Measurements from ENCODE around the gene GPR85. TPM values are rescaled to one million over a fixed set of nuclear protein-coding genes. Genes with fewer than 3 reads are reported as not detected.
"Not testable (repeated sequence)": the region's sequence is repeated elsewhere in the genome, so short reads cannot be mapped to it uniquely, and the experiment has no call there.

Gene GPR85
- total and polyA plus RNA-seq, 2 donors: 1.4 to 15.3 TPM

DNA sequence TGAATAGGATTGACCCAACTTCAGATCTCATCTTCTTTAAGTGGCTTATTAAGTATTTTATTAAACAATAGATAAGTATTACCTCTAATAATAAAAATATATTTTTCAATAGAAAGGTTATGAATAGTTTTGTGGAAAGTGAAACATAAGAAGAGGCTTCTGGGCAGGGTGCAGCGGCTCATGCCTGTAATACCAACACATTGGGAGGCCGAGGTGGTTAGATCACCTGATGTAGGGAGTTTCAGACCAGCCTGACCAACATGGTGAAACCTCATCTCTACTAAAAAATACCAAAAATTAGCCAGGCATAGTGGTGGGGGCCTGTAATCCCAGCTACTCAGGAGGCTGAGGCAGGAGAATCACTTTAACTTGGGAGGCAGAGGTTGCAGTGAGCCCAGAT is 26.5 kb downstream of the GPR85 start:
- no peak for DNase-seq (ENCODE audit: extremely low spot score)
- H3K4me3 ChIP-seq (ENCODE audit: low read depth, low read length): no peak overlapping the region
- H3K4me1 ChIP-seq (ENCODE audit: insufficient read depth): no peaks in the 10 kb centered on the region
- WGBS: 91% methylated on average over 2 of the region's 2 CpGs
- no peak overlapping the region for H3K27ac ChIP-seq (ENCODE audit: low read depth)
- H3K36me3 ChIP-seq (ENCODE audit: insufficient read depth): no peaks in the 10 kb centered on the region

DNA sequence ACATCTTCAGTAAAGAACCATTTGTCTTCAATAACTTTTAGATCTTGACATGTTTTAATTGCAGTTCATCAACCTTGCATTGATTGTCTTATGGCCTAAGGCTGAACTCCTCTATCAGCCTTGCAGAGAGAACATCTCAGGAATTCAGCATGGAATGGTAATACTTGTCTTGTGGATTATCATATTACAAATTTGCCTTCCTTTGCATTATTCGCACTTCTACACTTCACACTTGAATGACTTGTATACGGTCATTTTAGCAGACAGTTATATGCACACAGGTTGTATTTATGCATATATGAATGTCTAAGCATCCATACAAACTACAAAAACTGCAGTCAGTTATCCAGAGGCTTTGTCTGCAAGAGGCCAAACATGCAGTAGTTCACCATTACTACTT is 31.7 kb downstream of the GPR85 start:
- no peak overlapping the region for H3K27ac ChIP-seq (ENCODE audit: low read depth)
- DNase-seq (ENCODE audit: extremely low spot score): no peak
- WGBS: 71% methylated on average over 2 of the region's 2 CpGs
- no peaks in the 10 kb centered on the region for H3K4me1 ChIP-seq (ENCODE audit: insufficient read depth)
- H3K4me3 ChIP-seq (ENCODE audit: low read depth, low read length): no peak overlapping the region
- no peaks in the 10 kb centered on the region for H3K36me3 ChIP-seq (ENCODE audit: insufficient read depth)

DNA sequence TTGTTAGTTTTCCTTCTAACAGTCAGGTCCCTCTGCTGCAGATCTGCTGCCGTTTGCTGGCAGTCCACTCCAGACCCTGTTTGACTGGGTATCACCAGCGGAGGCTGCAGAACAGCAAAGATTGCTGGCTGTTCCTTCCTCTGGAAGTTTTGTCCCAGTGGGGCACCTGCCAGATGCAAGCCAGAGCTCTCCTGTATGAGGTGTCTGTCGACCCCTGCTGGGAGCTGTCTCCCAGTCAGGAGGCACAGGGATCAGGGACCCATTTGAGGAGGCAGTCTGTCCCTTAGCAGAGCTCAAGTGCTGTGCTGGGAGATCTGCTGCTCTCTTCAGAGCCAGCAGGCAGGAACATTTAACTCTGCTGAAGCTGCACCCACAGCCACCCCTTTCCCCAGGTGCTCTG is 32.4 kb downstream of the GPR85 start:
- H3K4me3 ChIP-seq (ENCODE audit: low read depth, low read length); H3K27ac ChIP-seq (ENCODE audit: low read depth); DNase-seq (ENCODE audit: extremely low spot score); H3K4me1 ChIP-seq (ENCODE audit: insufficient read depth); H3K36me3 ChIP-seq (ENCODE audit: insufficient read depth): not testable (repeated sequence)
- 83% methylated on average over 3 of the region's 3 CpGs for WGBS

DNA sequence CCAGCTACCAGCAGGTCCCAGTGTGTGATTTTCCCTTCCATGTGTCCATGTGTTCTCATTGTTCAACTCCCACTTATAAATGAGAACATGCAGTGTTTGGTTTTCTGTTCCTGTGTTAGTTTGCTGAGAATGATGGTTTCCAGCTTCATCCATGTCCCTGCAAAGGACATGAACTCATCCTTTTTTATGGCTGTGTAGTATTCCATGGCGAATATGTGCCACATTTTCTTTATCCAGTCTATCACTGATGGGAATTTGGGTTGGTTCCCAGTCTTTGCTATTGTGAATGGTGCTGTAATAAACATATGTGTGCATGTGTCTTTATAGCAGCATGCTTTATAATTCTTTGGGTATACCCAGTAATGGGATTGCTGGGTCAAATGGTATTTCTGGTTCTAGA is 37.4 kb downstream of the GPR85 start:
- WGBS: 94% methylated on average over 1 of the region's 1 CpG
- not testable (repeated sequence) for DNase-seq (ENCODE audit: extremely low spot score); H3K27ac ChIP-seq (ENCODE audit: low read depth); H3K4me3 ChIP-seq (ENCODE audit: low read depth, low read length); H3K4me1 ChIP-seq (ENCODE audit: insufficient read depth); H3K36me3 ChIP-seq (ENCODE audit: insufficient read depth)

DNA sequence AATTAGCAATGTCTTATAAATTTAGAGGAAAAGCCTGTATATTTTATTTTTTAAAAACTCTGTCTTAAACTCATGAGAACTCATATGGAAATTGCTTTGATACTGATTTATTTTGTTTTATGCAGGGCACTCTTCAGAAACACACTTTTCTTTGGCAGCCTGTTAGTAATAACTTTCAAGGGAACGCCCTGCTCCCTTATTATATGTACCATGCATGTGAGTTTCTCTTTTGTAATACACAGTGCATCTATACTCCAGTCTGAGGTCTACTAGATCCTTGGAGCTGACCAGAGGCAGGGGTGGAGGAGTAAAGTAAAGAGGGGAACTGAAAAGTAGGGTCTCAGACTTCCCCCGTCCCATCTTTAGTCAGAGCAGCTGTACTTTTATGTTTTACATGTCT is 40.2 kb downstream of the GPR85 start:
- Histone ChIP-seq H3K4me1 (ENCODE audit: insufficient read depth) (no peaks in the 10 kb centered on the region), H3K4me3 (ENCODE audit: low read depth, low read length) (no peak overlapping the region), H3K27ac (ENCODE audit: low read depth) (no peak overlapping the region), H3K36me3 (ENCODE audit: insufficient read depth) (no peaks in the 10 kb centered on the region)
- 83% methylated on average over 2 of the region's 2 CpGs for WGBS
- DNase-seq (ENCODE audit: extremely low spot score): no peak

DNA sequence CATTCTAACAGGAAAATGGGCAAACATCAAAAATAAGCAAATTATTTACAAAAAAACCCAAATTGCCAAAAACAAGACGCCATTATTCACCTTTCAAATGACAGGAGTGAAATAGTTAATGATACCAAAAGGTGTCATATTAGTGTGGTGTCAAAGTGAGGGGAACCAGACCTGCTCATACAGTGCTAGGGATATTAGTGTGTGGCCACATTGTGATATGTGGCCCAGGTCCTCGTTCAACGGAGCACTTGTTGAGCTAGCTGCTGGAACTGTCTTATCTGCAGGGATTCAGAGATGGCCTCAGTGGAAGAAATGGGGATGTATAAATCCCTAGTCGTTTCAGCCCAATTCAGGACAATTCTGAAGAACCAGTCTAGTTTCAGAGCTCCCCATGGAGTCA is 41.2 kb downstream of the GPR85 start:
- H3K27ac ChIP-seq (ENCODE audit: low read depth): no peak overlapping the region
- DNase-seq (ENCODE audit: extremely low spot score): no peak
- no peaks in the 10 kb centered on the region for H3K36me3 ChIP-seq (ENCODE audit: insufficient read depth)
- WGBS: 69% methylated on average over 4 of the region's 4 CpGs
- H3K4me3 ChIP-seq (ENCODE audit: low read depth, low read length): no peak overlapping the region
- H3K4me1 ChIP-seq (ENCODE audit: insufficient read depth): no peaks in the 10 kb centered on the region

DNA sequence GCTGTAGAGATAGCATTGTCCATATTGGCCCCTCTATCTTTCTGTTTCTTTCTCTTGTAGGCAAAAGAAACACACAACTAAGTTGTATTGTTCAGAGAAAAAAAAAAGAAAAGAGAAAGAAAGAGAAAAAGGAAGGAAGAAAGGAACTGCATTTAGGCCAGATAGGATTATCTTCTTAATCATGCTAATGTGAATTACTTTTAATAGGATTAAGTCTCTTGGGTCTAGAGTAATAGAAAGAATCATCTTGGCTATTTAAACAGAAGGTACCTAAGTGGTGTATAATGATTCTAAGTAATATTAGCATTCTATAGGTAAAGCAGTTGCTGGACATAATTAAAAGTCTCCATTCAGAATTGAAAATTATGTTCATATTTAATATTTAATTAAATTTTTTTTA is 42.2 kb downstream of the GPR85 start:
- H3K4me3 ChIP-seq (ENCODE audit: low read depth, low read length): no peak overlapping the region
- no peak overlapping the region for H3K27ac ChIP-seq (ENCODE audit: low read depth)
- H3K36me3 ChIP-seq (ENCODE audit: insufficient read depth): no peaks in the 10 kb centered on the region
- no peak for DNase-seq (ENCODE audit: extremely low spot score)
- no peaks in the 10 kb centered on the region for H3K4me1 ChIP-seq (ENCODE audit: insufficient read depth)

DNA sequence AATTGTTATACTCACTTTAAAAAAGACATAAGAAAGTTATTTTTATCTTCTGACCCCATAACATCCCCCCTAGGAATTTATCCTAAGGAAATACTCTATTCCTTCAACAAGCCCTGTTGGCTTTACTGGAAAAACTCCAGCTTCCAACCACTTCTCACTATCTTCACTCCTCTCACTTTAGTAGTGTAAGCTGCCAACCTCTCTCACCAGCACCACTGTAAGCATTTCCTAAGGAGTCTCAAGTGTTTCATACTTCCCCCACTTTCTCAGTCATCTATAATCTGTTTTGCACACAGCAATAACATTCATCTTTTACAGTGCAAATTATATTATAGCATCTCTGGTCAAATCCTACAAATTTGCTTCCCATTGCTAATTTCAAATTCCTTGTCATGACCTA is 45.8 kb downstream of the GPR85 start:
- no peaks in the 10 kb centered on the region for H3K4me1 ChIP-seq (ENCODE audit: insufficient read depth)
- no peak overlapping the region for H3K4me3 ChIP-seq (ENCODE audit: low read depth, low read length)
- no peak for DNase-seq (ENCODE audit: extremely low spot score)
- no peak overlapping the region for H3K27ac ChIP-seq (ENCODE audit: low read depth)
- H3K36me3 ChIP-seq (ENCODE audit: insufficient read depth): no peaks in the 10 kb centered on the region

DNA sequence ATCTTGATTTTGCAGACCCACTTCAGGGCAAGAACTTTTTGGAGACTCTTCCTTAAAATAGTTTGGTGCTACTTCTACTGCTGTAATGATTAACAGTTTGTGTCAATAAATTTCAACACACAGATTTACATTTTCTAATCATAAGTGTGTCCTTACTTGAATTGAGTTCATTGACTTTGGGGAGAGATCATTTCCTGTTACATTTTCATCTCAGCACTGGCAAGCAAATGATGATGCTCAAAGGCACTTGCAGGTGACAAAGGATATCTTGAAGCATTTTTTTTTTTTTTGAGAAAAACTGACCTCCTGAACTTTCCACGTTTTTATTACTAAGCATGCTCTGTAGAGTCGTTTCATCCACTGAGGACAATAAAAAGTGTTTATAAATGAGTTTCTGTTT is 52.7 kb downstream of the GPR85 start:
- H3K4me3 ChIP-seq (ENCODE audit: low read depth, low read length): no peak overlapping the region
- no peak for DNase-seq (ENCODE audit: extremely low spot score)
- no peaks in the 10 kb centered on the region for H3K36me3 ChIP-seq (ENCODE audit: insufficient read depth)
- no peak overlapping the region for H3K27ac ChIP-seq (ENCODE audit: low read depth)
- H3K4me1 ChIP-seq (ENCODE audit: insufficient read depth): no peaks in the 10 kb centered on the region
- 20% methylated on average over 2 of the region's 2 CpGs for WGBS

Other genes starting within 250 kb of the GPR85 start
- 97.5 TPM for gene SMIM30, start 31.7 kb upstream of the GPR85 start, total RNA-seq
- 43.5 TPM for gene SMIM30, start 31.7 kb upstream of the GPR85 start, polyA plus RNA-seq

Data from urinary bladder (tissue), 4 donors.